NCI-H2196 treated with DMSO at 0.1 percent for 48 hours (cell line): ENCODE results near the gene PCYT2.

Experiments
- DNase-seq: peaks from one replicate; lab custom pipeline; 2025; ENCODE audit not compliant: unreplicated experiment; lab: John Stamatoyannopoulos, UW

The PCYT2 gene

DNA sequence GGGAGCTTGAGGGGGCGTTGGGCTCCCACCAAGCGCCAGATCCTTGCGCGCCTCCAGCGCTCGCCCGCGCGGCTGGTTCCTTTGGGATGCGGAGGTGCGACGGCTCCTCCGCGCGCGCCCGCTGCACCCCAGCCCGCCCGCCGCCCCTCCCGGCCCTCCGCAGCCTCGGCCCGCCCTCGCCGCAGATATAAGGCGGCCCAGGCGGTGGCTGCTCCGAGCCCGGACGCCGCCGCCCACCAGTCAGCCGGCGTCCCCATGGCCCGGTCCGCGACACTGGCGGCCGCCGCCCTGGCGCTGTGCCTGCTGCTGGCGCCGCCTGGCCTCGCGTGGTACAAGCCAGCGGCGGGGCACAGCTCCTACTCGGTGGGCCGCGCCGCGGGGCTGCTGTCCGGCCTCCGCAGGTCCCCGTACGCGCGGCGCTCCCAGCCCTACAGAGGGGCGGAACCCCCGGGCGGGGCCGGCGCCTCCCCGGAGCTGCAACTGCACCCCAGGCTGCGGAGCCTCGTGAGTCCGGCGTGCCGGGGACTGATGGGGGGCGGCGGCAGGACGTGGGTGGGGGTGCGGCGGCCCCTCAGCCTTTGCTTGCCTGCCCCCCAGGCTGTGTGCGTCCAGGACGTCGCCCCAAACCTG, 9.1 kb downstream of the PCYT2 start, which contains the start of gene NPB:
NPB (plus strand) TSS at position 216 of the 630 bp plus-strand sequence; CDS start at position 256, 40 bp downstream.
- DNase-seq: no peak

DNA sequence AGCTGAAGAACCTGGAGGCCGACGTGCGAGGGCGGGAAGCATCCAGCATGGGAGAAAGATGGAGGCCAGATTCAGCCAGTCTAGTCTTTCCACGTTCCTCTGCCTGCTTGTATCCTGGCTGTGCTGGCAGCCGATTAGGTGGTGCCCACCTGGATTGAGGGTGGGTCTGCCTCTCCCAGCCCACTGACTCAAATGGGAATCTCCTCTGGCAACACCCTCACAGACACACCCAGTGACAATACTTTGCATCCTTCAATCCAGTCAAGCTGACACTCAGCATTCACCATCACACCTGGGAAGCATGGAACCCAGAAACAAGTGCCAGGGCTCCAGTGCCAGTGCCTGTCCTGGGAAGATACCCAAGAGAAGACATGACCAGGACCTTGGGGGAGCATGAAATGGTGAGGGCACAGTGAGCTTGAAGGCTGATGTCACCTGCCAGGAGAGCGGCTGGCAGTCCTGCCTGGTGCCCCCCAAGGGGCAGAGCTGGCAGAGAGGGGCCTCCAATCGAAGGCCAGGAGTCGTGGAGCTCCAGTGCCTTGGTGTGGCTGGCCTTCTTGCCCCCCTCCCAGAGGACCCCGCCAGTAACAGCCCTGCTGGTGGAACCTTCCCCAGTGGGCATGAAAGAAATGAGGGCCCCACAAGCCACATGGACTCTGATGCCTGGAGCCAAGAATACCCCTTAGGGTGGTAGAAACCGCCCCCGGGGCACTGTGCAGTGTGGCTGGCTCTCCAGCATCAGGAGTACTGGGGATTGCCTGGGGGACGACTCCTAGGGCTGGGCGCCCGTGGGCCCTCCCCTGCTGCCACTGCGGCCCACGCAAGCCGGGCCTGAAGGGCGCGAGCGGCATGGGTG, 9.8 kb downstream of the PCYT2 start:
- DNase-seq: no peak

- no peak for DNase-seq
Observed at GRCh38 chr17:81900181-81900820, 10.9 kb downstream of the PCYT2 start.

DNA sequence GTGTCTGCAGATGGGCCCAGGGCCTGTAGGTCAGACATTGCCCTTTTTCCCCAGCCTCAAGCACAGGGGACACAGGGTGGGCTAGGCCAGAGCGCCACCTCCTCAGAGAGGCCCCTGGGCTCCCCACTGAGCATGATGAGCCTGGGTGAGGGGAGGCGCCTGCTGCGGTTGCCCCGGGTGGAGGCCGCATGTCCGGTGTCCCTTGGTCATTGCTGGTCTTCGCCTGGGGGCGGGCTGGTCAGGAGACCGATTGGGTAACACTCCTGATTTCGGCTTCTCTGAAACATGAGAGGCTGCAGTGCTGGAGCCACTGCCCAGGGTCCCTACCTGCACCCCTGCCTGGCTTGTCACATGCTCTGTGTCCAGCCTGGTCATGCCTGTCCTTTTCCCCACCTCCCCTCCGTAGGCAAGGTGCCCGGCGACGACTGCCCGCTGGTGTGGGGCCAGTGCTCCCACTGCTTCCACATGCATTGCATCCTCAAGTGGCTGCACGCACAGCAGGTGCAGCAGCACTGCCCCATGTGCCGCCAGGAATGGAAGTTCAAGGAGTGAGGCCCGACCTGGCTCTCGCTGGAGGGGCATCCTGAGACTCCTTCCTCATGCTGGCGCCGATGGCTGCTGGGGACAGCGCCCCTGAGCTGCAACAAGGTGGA, 11.6 kb downstream of the PCYT2 start:
- DNase-seq: no peak

- DNase-seq: no peak
Observed at GRCh38 chr17:81898885-81899284, 12.3 kb downstream of the PCYT2 start.

GRCh38 chr17:81898029-81898866, 13.0 kb downstream of the PCYT2 start:
- no peak for DNase-seq

GRCh38 chr17:81895400-81895799, 15.8 kb downstream of the PCYT2 start:
- no peak for DNase-seq

GRCh38 chr17:81891303-81891552, 20.0 kb downstream of the PCYT2 start:
- no peak for DNase-seq

- DNase-seq: no peak
Observed at GRCh38 chr17:81890447-81891302, 20.5 kb downstream of the PCYT2 start.

DNA sequence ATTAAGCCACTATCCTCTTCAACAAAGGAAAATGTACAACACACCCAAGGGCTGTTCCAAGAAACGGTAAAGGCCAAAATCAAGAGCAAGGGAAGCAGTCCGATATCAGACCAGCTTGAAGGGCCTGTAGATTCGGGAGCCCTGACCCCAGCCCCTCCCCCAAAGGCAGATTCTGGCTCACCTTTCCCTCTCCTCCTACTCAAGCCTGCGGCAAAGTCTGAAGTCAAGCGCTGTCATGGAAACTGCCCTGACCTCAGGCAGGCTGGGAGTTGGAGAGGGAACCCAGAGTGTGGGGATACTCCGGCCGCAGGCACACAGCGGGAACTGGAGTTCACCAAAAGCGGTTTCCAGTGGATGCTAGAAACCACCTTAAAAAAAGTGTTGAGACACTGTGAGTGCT, 21.6 kb downstream of the PCYT2 start:
- DNase-seq: no peak

DNA sequence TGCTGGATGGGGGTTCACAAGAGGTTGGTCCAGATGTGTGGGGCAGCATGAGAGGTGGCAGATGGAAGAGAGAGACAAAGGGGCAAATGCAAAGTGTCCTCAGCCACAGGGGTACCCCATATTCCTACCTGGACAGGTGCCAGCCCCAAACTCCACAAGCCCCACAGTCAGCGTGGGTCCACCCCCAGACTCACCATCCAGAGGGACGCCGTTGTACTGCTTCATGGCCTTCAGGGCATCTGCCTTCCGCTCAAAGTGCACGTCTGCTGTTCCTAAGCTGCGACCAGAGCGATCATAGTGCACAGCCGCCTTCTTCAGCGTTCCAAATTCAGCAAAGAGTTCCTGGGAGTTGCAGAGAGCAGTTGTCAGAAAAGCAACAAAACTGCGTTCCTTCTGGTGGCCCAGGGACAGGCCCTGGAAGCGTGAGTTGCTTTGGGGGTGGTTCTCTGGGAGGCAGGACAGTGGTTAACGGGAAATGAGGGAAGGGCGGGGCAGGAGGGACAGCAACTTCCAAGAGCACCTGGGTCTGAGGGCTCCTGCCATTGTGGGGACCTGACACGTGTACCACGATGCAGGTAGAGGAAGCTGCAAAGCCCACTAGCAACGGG, 22.1 kb downstream of the PCYT2 start:
- DNase-seq: no peak

DNA sequence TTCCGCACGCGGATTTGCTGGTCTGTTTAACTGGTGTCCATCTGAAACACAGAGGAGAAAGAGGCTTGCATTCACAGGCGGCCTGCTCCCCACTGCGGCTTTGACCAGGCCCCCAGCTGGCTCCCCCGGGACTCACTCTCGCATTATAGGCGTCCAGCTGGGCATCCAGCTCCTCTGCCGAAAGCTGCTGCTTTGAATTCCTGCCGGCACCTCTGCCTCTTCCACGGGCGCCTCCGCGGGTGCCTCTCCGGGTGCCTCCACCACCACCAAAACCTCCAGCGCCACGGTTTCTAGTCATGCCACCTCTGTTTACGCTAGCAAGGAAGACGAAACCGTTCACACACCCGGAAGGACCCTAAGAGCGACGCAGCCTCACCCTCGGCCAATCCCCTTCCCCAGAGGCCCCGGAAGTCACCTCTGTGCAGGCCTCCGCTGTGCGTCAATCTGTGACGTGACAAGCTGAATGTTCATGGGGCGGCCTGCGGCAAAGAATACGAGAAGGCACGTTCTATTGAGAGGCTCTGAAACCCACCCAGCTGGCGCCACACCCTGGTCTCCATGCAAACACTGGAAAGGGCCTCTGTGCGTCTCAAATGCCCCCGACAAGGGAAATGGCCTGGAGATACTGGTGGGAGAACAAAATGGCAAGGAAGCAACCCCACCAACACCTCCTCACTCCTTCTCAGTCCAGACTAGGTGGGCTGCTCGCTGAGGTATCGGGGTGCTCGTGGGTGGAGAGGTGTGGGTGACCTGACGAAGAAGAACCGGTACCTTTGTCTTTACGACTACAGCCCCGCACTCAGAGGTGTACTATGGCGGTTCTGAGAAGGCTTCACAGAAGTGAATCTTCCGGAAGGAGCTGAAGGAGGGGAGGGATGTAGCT, 22.9 kb downstream of the PCYT2 start:
- DNase-seq: no peak

GRCh38 chr17:81885869-81886548, 25.2 kb downstream of the PCYT2 start:
- DNase-seq: no peak

GRCh38 chr17:81885454-81885853, 25.7 kb downstream of the PCYT2 start:
- DNase-seq: no peak

GRCh38 chr17:81884968-81885367, 26.2 kb downstream of the PCYT2 start:
- no peak for DNase-seq

- no peak for DNase-seq
Observed at GRCh38 chr17:81884520-81884919, 26.7 kb downstream of the PCYT2 start.

GRCh38 chr17:81879121-81879520, 32.1 kb downstream of the PCYT2 start:
- DNase-seq: no peak

- DNase-seq: no peak
Observed at GRCh38 chr17:81878294-81878693, 32.9 kb downstream of the PCYT2 start.
